ENCODE results near the gene ANKRD6. TPM values are rescaled to one million over a fixed set of nuclear protein-coding genes. Genes with fewer than 3 reads are reported as not detected.

The ANKRD6 gene
- total RNA-seq, 2 experiments from 2014 or later, result 3.3 to 4.8 TPM

- CTCF ChIA-PET, result interaction anchor here (0.6 kb wide), 1 partner anchor 80 kb away, joined by 3 read pairs; no protein-coding TSS in a partner anchor
- no peaks in the 10 kb centered on the region for H3K4me1 Mint-ChIP-seq
- POLR2A ChIA-PET, result no interaction called here
- H3K27me3 Mint-ChIP-seq, result no peaks in the 10 kb centered on the region
- DNase-seq, result no peak
- H3K36me3 Mint-ChIP-seq (ENCODE audit: low read depth), result peaks cover 36% of the 10 kb centered on the region
- no peak overlapping the region for H3K4me3 Mint-ChIP-seq
- no peaks in the 10 kb centered on the region for H3K9me3 Mint-ChIP-seq
- no peak overlapping the region for H3K27ac Mint-ChIP-seq
Observed at GRCh38 chr6:89669002-89669401, 236.1 kb downstream of the ANKRD6 start.

- ChIA-PET CTCF (interaction anchor here (0.6 kb wide), 1 partner anchor 75 kb away, joined by 3 read pairs; no protein-coding TSS in a partner anchor), POLR2A (no interaction called here)
- Mint-ChIP-seq H3K9me3 (no peaks in the 10 kb centered on the region), H3K36me3 (ENCODE audit: low read depth) (peaks cover 43% of the 10 kb centered on the region), H3K27me3 (no peaks in the 10 kb centered on the region), H3K4me3 (no peak overlapping the region), H3K4me1 (no peaks in the 10 kb centered on the region), H3K27ac (no peak overlapping the region)
- no peak for DNase-seq
Observed at GRCh38 chr6:89670935-89671565, 238.1 kb downstream of the ANKRD6 start.

DNA sequence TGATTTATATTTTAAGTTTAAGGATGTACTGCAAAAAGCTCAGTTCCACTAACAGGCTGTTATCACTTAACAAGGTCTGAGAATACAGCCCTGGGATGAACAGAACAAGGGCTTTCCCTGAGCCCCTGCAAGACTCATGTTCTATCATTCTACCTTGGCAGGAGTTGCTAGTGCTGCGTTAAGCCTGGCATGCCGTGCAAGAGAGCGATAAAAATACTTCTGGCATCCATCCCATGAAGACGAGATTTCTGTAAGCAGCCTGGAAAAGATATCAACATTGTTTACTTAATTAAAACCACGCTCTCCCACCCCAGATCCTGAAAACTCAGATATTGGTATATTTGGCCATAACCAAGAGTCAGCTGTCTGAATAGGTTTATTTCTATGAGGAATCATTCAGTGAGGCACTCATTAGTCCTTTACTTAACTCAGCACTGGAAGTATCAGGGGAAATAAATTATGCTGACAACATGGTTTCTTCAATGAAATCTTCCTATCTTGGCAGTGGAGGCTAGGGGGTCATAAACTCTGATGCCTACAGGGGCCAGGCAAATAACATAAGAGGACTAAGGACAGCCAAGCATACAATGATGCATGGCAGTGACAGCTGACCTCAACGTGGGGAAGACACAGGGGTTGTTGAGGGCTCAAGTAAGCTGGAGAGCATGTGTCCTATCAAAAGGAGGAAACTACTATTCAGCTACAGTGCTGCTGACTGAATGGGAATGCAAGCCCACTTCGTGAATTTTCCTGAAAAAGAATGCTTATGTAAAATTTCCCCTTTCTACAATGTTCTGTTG lies 243.2 kb downstream of the ANKRD6 start:
- Mint-ChIP-seq H3K4me1 (no peaks in the 10 kb centered on the region), H3K36me3 (ENCODE audit: low read depth) (peaks cover 52% of the 10 kb centered on the region), H3K4me3 (no peak overlapping the region), H3K27me3 (no peaks in the 10 kb centered on the region), H3K27ac (no peak overlapping the region), H3K9me3 (no peaks in the 10 kb centered on the region)
- CTCF ChIA-PET, result no interaction called here
- POLR2A ChIA-PET, result no interaction called here
- no peak for DNase-seq

- no peak for DNase-seq
- Mint-ChIP-seq H3K9me3 (no peaks in the 10 kb centered on the region), H3K27me3 (no peaks in the 10 kb centered on the region), H3K4me1 (no peaks in the 10 kb centered on the region), H3K36me3 (ENCODE audit: low read depth) (peaks cover 46% of the 10 kb centered on the region), H3K27ac (no peak overlapping the region), H3K4me3 (no peak overlapping the region)
- CTCF ChIA-PET, result interaction anchor here (1.1 to 1.2 kb wide), 2 partner anchors 19 to 66 kb away, joined by 3 read pairs; no protein-coding TSS in a partner anchor
- POLR2A ChIA-PET, result no interaction called here
Observed at GRCh38 chr6:89678531-89678930, 245.6 kb downstream of the ANKRD6 start.

- H3K27ac Mint-ChIP-seq, result peak overlapping the region; percentile 55
- H3K36me3 Mint-ChIP-seq (ENCODE audit: low read depth), result peaks cover 51% of the 10 kb centered on the region
- no peaks in the 10 kb centered on the region for H3K4me1 Mint-ChIP-seq
- DNase-seq, result no peak
- CTCF ChIA-PET, result interaction anchor here (1.1 to 1.4 kb wide), 3 partner anchors 13 to 65 kb away, joined by 3 read pairs; no protein-coding TSS in a partner anchor
- H3K9me3 Mint-ChIP-seq, result no peaks in the 10 kb centered on the region
- H3K27me3 Mint-ChIP-seq, result no peaks in the 10 kb centered on the region
- no peak overlapping the region for H3K4me3 Mint-ChIP-seq
- POLR2A ChIA-PET, result no interaction called here
Observed at GRCh38 chr6:89679215-89680120, 246.5 kb downstream of the ANKRD6 start.

GRCh38 chr6:89680150-89680549 lies 247.2 kb downstream of the ANKRD6 start:
- H3K36me3 Mint-ChIP-seq (ENCODE audit: low read depth), result peaks cover 52% of the 10 kb centered on the region
- H3K4me1 Mint-ChIP-seq, result no peaks in the 10 kb centered on the region
- H3K4me3 Mint-ChIP-seq, result no peak overlapping the region
- ChIA-PET CTCF (interaction anchor here (1.1 to 1.4 kb wide), 2 partner anchors 13 to 36 kb away, joined by 3 read pairs; no protein-coding TSS in a partner anchor), POLR2A (no interaction called here)
- no peak overlapping the region for H3K27ac Mint-ChIP-seq
- no peaks in the 10 kb centered on the region for H3K9me3 Mint-ChIP-seq
- no peaks in the 10 kb centered on the region for H3K27me3 Mint-ChIP-seq
- DNase-seq, result no peak

DNA sequence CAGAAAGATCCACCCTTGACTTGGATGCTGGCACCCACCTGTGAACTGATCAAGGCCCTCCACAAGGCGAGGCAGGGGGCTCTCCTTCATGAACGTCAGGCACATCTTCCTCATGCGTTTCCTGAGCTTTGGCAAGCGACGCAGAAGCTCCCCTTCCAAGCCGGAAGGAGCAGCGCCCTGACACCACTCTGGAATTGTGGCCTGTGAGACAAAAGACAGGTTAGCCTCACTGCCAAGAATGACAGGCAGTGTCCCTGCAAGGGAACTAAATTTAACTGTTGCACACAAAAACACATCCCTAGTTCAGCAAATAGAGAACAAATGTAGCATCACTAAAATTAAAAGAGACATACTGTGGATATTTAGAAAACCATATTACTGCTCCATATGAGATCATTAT lies 247.6 kb downstream of the ANKRD6 start:
- Mint-ChIP-seq H3K27me3 (no peaks in the 10 kb centered on the region), H3K27ac (no peak overlapping the region), H3K4me1 (no peaks in the 10 kb centered on the region), H3K4me3 (no peak overlapping the region), H3K36me3 (ENCODE audit: low read depth) (peaks cover 52% of the 10 kb centered on the region), H3K9me3 (no peaks in the 10 kb centered on the region)
- CTCF ChIA-PET, result interaction anchor here (1.1 kb wide), 1 partner anchor 14 kb away, joined by 3 read pairs; no protein-coding TSS in a partner anchor
- POLR2A ChIA-PET, result no interaction called here
- DNase-seq, result no peak

DNA sequence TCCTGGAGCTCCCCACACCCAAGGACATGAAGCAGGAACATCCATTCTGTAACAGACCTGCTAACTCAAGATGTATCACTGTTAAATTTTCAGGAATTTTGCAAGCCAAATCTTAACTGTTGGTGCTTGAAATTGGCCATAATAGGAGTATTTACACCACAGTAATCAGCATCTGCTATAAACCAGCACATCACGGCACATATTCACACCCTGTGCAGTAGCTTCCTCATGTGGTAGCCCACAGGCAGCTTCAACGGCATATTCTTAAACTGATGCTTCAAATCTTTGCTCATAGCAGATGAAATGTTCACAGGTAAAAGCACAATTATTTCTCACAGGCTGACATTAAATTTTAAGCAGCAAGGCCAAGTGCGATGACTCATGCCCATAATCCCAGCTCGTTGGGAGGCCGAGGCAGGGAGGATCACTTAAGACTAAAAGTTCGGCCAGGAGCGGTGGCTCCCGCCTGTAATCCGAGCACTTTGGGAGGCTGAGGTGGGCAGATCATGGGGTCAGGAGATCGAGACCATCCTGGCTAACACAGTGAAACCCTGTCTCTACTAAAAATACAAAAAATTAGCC lies 249.1 kb downstream of the ANKRD6 start:
- POLR2A ChIA-PET, result no interaction called here
- Mint-ChIP-seq H3K4me1 (no peaks in the 10 kb centered on the region), H3K9me3 (no peaks in the 10 kb centered on the region), H3K36me3 (ENCODE audit: low read depth) (peaks cover 54% of the 10 kb centered on the region), H3K27me3 (no peaks in the 10 kb centered on the region), H3K27ac (no peak overlapping the region), H3K4me3 (no peak overlapping the region)
- CTCF ChIA-PET, result no interaction called here
- DNase-seq, result no peak

DNA sequence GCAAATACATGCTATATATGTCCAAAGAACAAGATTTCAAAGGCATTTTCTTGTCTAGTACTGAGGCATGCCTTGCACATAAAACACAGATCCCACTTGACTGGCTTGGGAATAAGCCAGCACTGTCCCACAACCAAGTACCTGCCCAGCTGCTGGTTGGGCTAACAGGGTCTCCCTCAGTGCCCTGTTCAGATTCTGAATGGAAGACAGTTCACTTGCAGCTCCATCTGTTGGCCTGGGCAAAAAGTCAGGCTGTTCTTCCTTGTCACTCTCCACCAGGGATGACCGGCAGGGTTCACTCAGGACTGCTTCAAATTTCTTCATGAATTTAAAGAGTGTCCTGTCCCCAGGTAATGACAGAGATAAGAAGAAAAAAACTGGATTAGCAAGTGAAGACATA lies 250.0 kb downstream of the ANKRD6 start:
- Mint-ChIP-seq H3K4me3 (no peak overlapping the region), H3K27me3 (no peaks in the 10 kb centered on the region), H3K4me1 (no peaks in the 10 kb centered on the region), H3K27ac (no peak overlapping the region), H3K9me3 (no peaks in the 10 kb centered on the region), H3K36me3 (ENCODE audit: low read depth) (peaks cover 54% of the 10 kb centered on the region)
- POLR2A ChIA-PET, result no interaction called here
- no peak for DNase-seq
- CTCF ChIA-PET, result no interaction called here

Other genes with a start within 250 kb of the ANKRD6 start
- not detected for gene GABRR1, start 215.8 kb upstream of the ANKRD6 start, total RNA-seq
- gene GABRR2, start 117.9 kb upstream of the ANKRD6 start, total RNA-seq, result under 1 TPM; 0.30 to 0.77 TPM
- gene UBE2J1, start 80.4 kb upstream of the ANKRD6 start, total RNA-seq, result 10 to 100 TPM; 25.9 to 30.9 TPM
- gene RRAGD, start 20.9 kb upstream of the ANKRD6 start, total RNA-seq, result 1 to 10 TPM; 8.8 TPM
- gene LYRM2, start 205.6 kb downstream of the ANKRD6 start, total RNA-seq, result 10 to 100 TPM; 28.0 to 32.0 TPM